HG03066 (cell line): ENCODE data around the gene SETD2.
"Not testable (repeated sequence)": the region's sequence is repeated elsewhere in the genome, so short reads cannot be mapped to it uniquely, and the experiment has no call there.

ENCODE experiments used
- ATAC-seq: cut with Tn5 transposase; IDR thresholded peaks from one replicate; pipeline ENCODE4 v1.9.1; 2021; ENCODE audit warnings: low read depth; ENCODE audit not compliant: unreplicated experiment

SETD2 gene

GRCh38 chr3:47156396-47156795, 7.5 kb downstream of the SETD2 start:
- ATAC-seq: no peak

- no peak for ATAC-seq
Measured at GRCh38 chr3:47152578-47152977, 11.3 kb downstream of the SETD2 start.

- ATAC-seq: no peak
Measured at GRCh38 chr3:47151836-47152235, 12.1 kb downstream of the SETD2 start.

- ATAC-seq: no peak
Measured at GRCh38 chr3:47149339-47149933, 14.5 kb downstream of the SETD2 start.

- no peak for ATAC-seq
Measured at GRCh38 chr3:47145272-47145671, 18.6 kb downstream of the SETD2 start.

GRCh38 chr3:47143068-47143467, 20.8 kb downstream of the SETD2 start:
- no peak for ATAC-seq

- ATAC-seq: not testable (repeated sequence)
Measured at GRCh38 chr3:47142536-47142935, 21.4 kb downstream of the SETD2 start.

- ATAC-seq: peak; percentile 88
Measured at GRCh38 chr3:47140973-47141461, 22.9 kb downstream of the SETD2 start.

- not testable (repeated sequence) for ATAC-seq
Measured at GRCh38 chr3:47140553-47140952, 23.4 kb downstream of the SETD2 start.

- ATAC-seq: no peak
Measured at GRCh38 chr3:47134311-47134710, 29.6 kb downstream of the SETD2 start.

- ATAC-seq: no peak
Measured at GRCh38 chr3:47133641-47134040, 30.3 kb downstream of the SETD2 start.

GRCh38 chr3:47130557-47130956, 33.4 kb downstream of the SETD2 start:
- no peak for ATAC-seq

- no peak for ATAC-seq
Measured at GRCh38 chr3:47128137-47128536, 35.8 kb downstream of the SETD2 start.

GRCh38 chr3:47123857-47124256, 40.1 kb downstream of the SETD2 start:
- no peak for ATAC-seq

GRCh38 chr3:47121409-47121808, 42.5 kb downstream of the SETD2 start:
- no peak for ATAC-seq

GRCh38 chr3:47120138-47120537, 43.8 kb downstream of the SETD2 start:
- no peak for ATAC-seq

GRCh38 chr3:47119387-47119786, 44.5 kb downstream of the SETD2 start:
- ATAC-seq: not testable (repeated sequence)

GRCh38 chr3:47117807-47118364, 46.0 kb downstream of the SETD2 start:
- no peak for ATAC-seq

- not testable (repeated sequence) for ATAC-seq
Measured at GRCh38 chr3:47115524-47115923, 48.4 kb downstream of the SETD2 start.

GRCh38 chr3:47113669-47114365, 50.1 kb downstream of the SETD2 start:
- ATAC-seq: no peak

- no peak for ATAC-seq
Measured at GRCh38 chr3:47112997-47113396, 50.9 kb downstream of the SETD2 start.

- no peak for ATAC-seq
Measured at GRCh38 chr3:47109393-47109792, 54.5 kb downstream of the SETD2 start.
